H1 (cell line): Measurements from ENCODE around the gene TBC1D7. TPM values are rescaled to one million over a fixed set of nuclear protein-coding genes. Genes with fewer than 3 reads are reported as not detected.
A peak's percentile ranks its signal among the peaks of the same experiment; 100 is the strongest.

ENCODE experiments used
- CTCF ChIA-PET: fragments of 300-600 bp; sonication (Branson Sonifier 250); formaldehyde crosslinking; loops from one replicate; lab custom pipeline; 2021; ENCODE audit not compliant: partially characterized antibody; lab: Charles Lee
- POLR2A ChIA-PET: fragments of 300-600 bp; sonication (Branson Sonifier 250); formaldehyde crosslinking; loops from one replicate; lab custom pipeline; 2021; ENCODE audit warnings: inconsistent platforms; ENCODE audit not compliant: partially characterized antibody; lab: Charles Lee
- DNase-seq, 2 experiments: peaks; one replicate each; pipeline versions ENCODE4 v3.0.0 to v3.0.0-alpha.2; 2010 to 2022; ENCODE audit warnings: low spot score in 2 of 2, low read depth in 1 of 2, mixed read lengths in 1 of 2
- FAIRE-seq: peaks from 2 replicates; lab custom pipeline; 2011; peaks lifted over from hg19 to GRCh38; lab: Jason Lieb, UNC
- H2AFZ ChIP-seq: 2 replicates; pipeline ENCODE4 v1.8.1; 2012; ENCODE audit warnings: low read length, inconsistent platforms
- H2AK5ac ChIP-seq: 2 replicates; pipeline ENCODE4 v1.6.1; 2013; ENCODE audit warnings: low read depth, low read length
- H2BK120ac ChIP-seq: replicated peaks from 2 replicates; pipeline ENCODE3; 2013; ENCODE audit warnings: low read depth, low read length, inconsistent platforms
- H2BK12ac ChIP-seq: 2 replicates; pipeline ENCODE4 v1.6.1; 2013; ENCODE audit warnings: low read depth, low read length
- H2BK15ac ChIP-seq: 2 replicates; pipeline ENCODE4 v1.6.1; 2013; ENCODE audit warnings: low read length
- H2BK20ac ChIP-seq: 2 replicates; pipeline ENCODE4 v1.6.1; 2013; ENCODE audit warnings: low read length
- H2BK5ac ChIP-seq: 2 replicates; pipeline ENCODE4 v1.6.1; 2013; ENCODE audit warnings: low read depth, low read length
- H3K14ac ChIP-seq: 2 replicates; pipeline ENCODE4 v1.6.1; 2013; ENCODE audit warnings: inconsistent platforms; ENCODE audit not compliant: insufficient read length
- H3K18ac ChIP-seq: 2 replicates; pipeline ENCODE4 v1.6.1; 2013; ENCODE audit warnings: low read length; ENCODE audit errors: extremely low read depth
- H3K23ac ChIP-seq: 2 replicates; pipeline ENCODE4 v1.6.1; 2013; ENCODE audit warnings: inconsistent platforms; ENCODE audit not compliant: insufficient read length
- H3K23me2 ChIP-seq: 2 replicates; pipeline ENCODE4 v1.6.1; 2013; ENCODE audit warnings: low read depth, low read length
- H3K27ac ChIP-seq: 2 replicates; pipeline ENCODE4 v1.6.1; 2011; ENCODE audit warnings: low read depth, low read length, inconsistent platforms
- H3K27me3 ChIP-seq, 4 experiments: replicated peaks in 1 of 4; 1 replicate in 1 of 4; 2 replicates in 3 of 4; pipeline versions ENCODE4 v1.6.1 to v1.8.1; 2011 to 2013; ENCODE audit warnings: low read length in 3 of 4, mild to moderate bottlenecking in 3 of 4, inconsistent platforms in 2 of 4, mixed read lengths in 2 of 4, moderate library complexity in 1 of 4; ENCODE audit not compliant: control insufficient read depth in 3 of 4, insufficient read depth in 3 of 4; ENCODE audit errors: extremely low read depth in 1 of 4
- H3K36me3 ChIP-seq, 4 experiments: 2 replicates each; pipeline versions ENCODE4 v1.6.1 to v1.8.1; 2011 to 2013; ENCODE audit warnings: mild to moderate bottlenecking in 4 of 4, low read length in 3 of 4, moderate library complexity in 2 of 4, control low read depth in 1 of 4, inconsistent platforms in 1 of 4; ENCODE audit not compliant: insufficient read depth in 4 of 4, control insufficient read depth in 2 of 4
- H3K4ac ChIP-seq: replicated peaks from 2 replicates; pipeline ENCODE3; 2013; ENCODE audit warnings: low read length, low read depth, mixed read lengths, inconsistent platforms; ENCODE audit not compliant: insufficient read length
- H3K4me1 ChIP-seq, 4 experiments: replicated peaks in 1 of 4; 1 replicate in 1 of 4; 2 replicates in 3 of 4; pipeline versions ENCODE4 v1.6.1 to v1.8.1; 2011 to 2013; ENCODE audit warnings: low read length in 3 of 4, inconsistent platforms in 2 of 4, mixed read lengths in 1 of 4; ENCODE audit not compliant: insufficient read depth in 4 of 4, control insufficient read depth in 3 of 4
- H3K4me2 ChIP-seq, 2 experiments: 2 replicates each; pipeline versions ENCODE4 v1.6.1 to v1.8.1; 2011 to 2013; ENCODE audit warnings: low read depth in 2 of 2, low read length in 2 of 2, control low read depth in 1 of 2, inconsistent platforms in 1 of 2, mild to moderate bottlenecking in 1 of 2; ENCODE audit not compliant: insufficient read depth in 1 of 2
- H3K4me3 ChIP-seq, 4 experiments: fragments of 200-600, 300-600 bp in 1 of 4; sonication (generic), shearing (Covaris generic), sonication (Bioruptor Twin) in 1 of 4; 2 replicates each; pipeline versions ENCODE4 v1.5.1 to v1.8.1; 2011 to 2016; ENCODE audit warnings: low read length in 4 of 4, low read depth in 3 of 4, control low read depth in 2 of 4, inconsistent platforms in 2 of 4, mild to moderate bottlenecking in 2 of 4, mixed read lengths in 1 of 4, moderate library complexity in 1 of 4; ENCODE audit not compliant: insufficient read depth in 2 of 4; ENCODE audit errors: extremely low read depth in 1 of 4
- H3K56ac ChIP-seq: replicated peaks from 2 replicates; pipeline ENCODE3; 2013; ENCODE audit warnings: low read depth, mild to moderate bottlenecking, mixed read lengths, low read length, inconsistent platforms; ENCODE audit not compliant: insufficient read length
- H3K79me1 ChIP-seq: 2 replicates; pipeline ENCODE4 v1.6.1; 2013; ENCODE audit warnings: low read depth, low read length, control low read depth
- H3K79me2 ChIP-seq, 2 experiments: 2 replicates each; pipeline versions ENCODE4 v1.6.1 to v1.8.1; 2012 to 2013; ENCODE audit warnings: low read length in 2 of 2, mild to moderate bottlenecking in 2 of 2, inconsistent platforms in 1 of 2; ENCODE audit not compliant: insufficient read depth in 2 of 2, control insufficient read depth in 1 of 2
- H3K9ac ChIP-seq, 4 experiments: replicated peaks in 1 of 4; 1 replicate in 1 of 4; 2 replicates in 3 of 4; pipeline versions ENCODE4 v1.6.1 to v1.8.1; 2011 to 2013; ENCODE audit warnings: low read depth in 3 of 4, low read length in 3 of 4, control low read depth in 2 of 4, mild to moderate bottlenecking in 2 of 4, moderate library complexity in 2 of 4, inconsistent platforms in 1 of 4; ENCODE audit errors: extremely low read depth in 1 of 4
- H3K9me3 ChIP-seq, 2 experiments: 2 replicates each; pipeline versions ENCODE4 v1.6.1 to v1.8.1; 2012 to 2013; ENCODE audit warnings: mild to moderate bottlenecking in 2 of 2, moderate library complexity in 2 of 2, control low read depth in 1 of 2, inconsistent platforms in 1 of 2, low read depth in 1 of 2, low read length in 1 of 2, mixed read lengths in 1 of 2; ENCODE audit not compliant: insufficient read depth in 2 of 2
- H4K20me1 ChIP-seq, 2 experiments: replicated peaks in 1 of 2; 2 replicates each; pipeline versions ENCODE3 to v1.8.1; 2011 to 2013; ENCODE audit warnings: inconsistent platforms in 2 of 2, low read length in 2 of 2, mild to moderate bottlenecking in 1 of 2; ENCODE audit not compliant: insufficient read depth in 2 of 2, control insufficient read depth in 1 of 2
- H4K5ac ChIP-seq: 2 replicates; pipeline ENCODE4 v1.6.1; 2013; ENCODE audit warnings: low read length, low read depth, mixed read lengths, inconsistent platforms; ENCODE audit not compliant: insufficient read length
- H4K8ac ChIP-seq: 2 replicates; pipeline ENCODE4 v1.8.0; 2013; ENCODE audit warnings: mild to moderate bottlenecking, moderate library complexity, low read length, inconsistent platforms; ENCODE audit not compliant: insufficient read depth; ENCODE audit errors: extremely low read depth
- H4K91ac ChIP-seq: replicated peaks from 2 replicates; pipeline ENCODE3; 2013; ENCODE audit warnings: low read length, mixed read lengths, inconsistent platforms; ENCODE audit not compliant: insufficient read length
- ATF2 ChIP-seq: IDR thresholded peaks from 2 replicates; pipeline ENCODE4 v1.6.1; 2012; ENCODE audit warnings: low read length, inconsistent platforms
- ATF3 ChIP-seq: IDR thresholded peaks from 2 replicates; pipeline ENCODE4 v1.6.1; 2011; ENCODE audit warnings: low read depth, mild to moderate bottlenecking, low read length; ENCODE audit not compliant: insufficient read depth
- HDAC2 ChIP-seq, 2 experiments: fragments of 300-600 bp in 1 of 2; sonication (generic) in 1 of 2; IDR thresholded peaks; 2 replicates each; pipeline ENCODE4 v1.6.1; 2011 to 2012; ENCODE audit warnings: low read depth in 2 of 2, low read length in 2 of 2, mild to moderate bottlenecking in 2 of 2, moderate library complexity in 2 of 2, borderline replicate concordance in 1 of 2, inconsistent platforms in 1 of 2
- HDAC6 ChIP-seq: IDR thresholded peaks from one replicate; pipeline ENCODE4 v1.7.1; 2012; ENCODE audit warnings: low read depth, mild to moderate bottlenecking, inconsistent platforms, low read length, moderate library complexity
- KDM5A ChIP-seq: fragments of 200-600 bp; IDR thresholded peaks from 2 replicates; pipeline ENCODE4 v1.7.1; 2012; ENCODE audit warnings: mild to moderate bottlenecking, low read length, inconsistent platforms, mixed read lengths
- PHF8 ChIP-seq: fragments of 200-600 bp; sonication (generic); conservative IDR thresholded peaks from 2 replicates; pipeline ENCODE4 v1.7.1; 2012; ENCODE audit warnings: low read depth, mild to moderate bottlenecking, inconsistent platforms, low read length, moderate library complexity
- RBBP5 ChIP-seq: IDR thresholded peaks from 2 replicates; pipeline ENCODE4 v1.7.1; 2012; ENCODE audit warnings: low read depth, mild to moderate bottlenecking, inconsistent platforms, low read length, moderate library complexity, borderline replicate concordance
- USF2 ChIP-seq: IDR thresholded peaks from 2 replicates; pipeline ENCODE4 v1.6.1; 2011; ENCODE audit warnings: low read length, improper control_type of control experiment
- YY1 ChIP-seq: IDR thresholded peaks from 2 replicates; pipeline ENCODE4 v1.6.1; 2011; ENCODE audit warnings: low read depth, mild to moderate bottlenecking, low read length
- ZNF274 ChIP-seq: IDR thresholded peaks from 2 replicates; pipeline ENCODE4 v1.7.0; 2012; ENCODE audit warnings: low read length, borderline replicate concordance; ENCODE audit errors: extremely low read depth
- WGBS, 2 experiments: shearing (Covaris generic) in 1 of 2; methylation state at CpG; one replicate each; pipeline versions ENCODE4 v1.1.6 to v1.1.7; 2013 to 2015; ENCODE audit warnings: low lambda C conversion rate in 2 of 2, mixed read lengths in 2 of 2, inconsistent platforms in 1 of 2, low coverage in 1 of 2, missing lambda C conversion rate in 1 of 2; ENCODE audit not compliant: insufficient replicate concordance in 2 of 2, insufficient coverage in 1 of 2, insufficient read length in 1 of 2; ENCODE audit errors: extremely low coverage in 1 of 2, missing lambda C conversion rate in 1 of 2; 5-methylcytosine and 5-hydroxymethylcytosine counted together
- polyA plus RNA-seq, 7 experiments: library from polyadenylated mRNA; depleted of rRNA in 3 of 7; stranded (reverse) in 5 of 7; unstranded in 2 of 7; fragments of >200 nt in 5 of 7; fragments of 200-250 nt in 2 of 7; gene quantifications; 1 replicate in 5 of 7; 2 replicates in 1 of 7; 4 replicates in 1 of 7; pipeline versions ENCODE4 v1.2.1 to v1.2.3, GENCODE V29; 2011 to 2013; ENCODE audit warnings: missing spikeins in 2 of 7, mixed read lengths in 2 of 7
- total RNA-seq: library from RNA; stranded (reverse); fragmentation: NEBNext Ultra II Directional; extraction: Animal tissue kit (Norgen Biotek cat#: 25700); gene quantifications from 2 replicates; pipeline ENCODE4 v1.2.1, GENCODE V29; 2021

Gene TBC1D7
- total and polyA plus RNA-seq, 2 of the 8 experiments (the other 6 are each of a cell fraction or from before 2014, with no cell fraction given) = 46.1 to 55.2 TPM

DNA sequence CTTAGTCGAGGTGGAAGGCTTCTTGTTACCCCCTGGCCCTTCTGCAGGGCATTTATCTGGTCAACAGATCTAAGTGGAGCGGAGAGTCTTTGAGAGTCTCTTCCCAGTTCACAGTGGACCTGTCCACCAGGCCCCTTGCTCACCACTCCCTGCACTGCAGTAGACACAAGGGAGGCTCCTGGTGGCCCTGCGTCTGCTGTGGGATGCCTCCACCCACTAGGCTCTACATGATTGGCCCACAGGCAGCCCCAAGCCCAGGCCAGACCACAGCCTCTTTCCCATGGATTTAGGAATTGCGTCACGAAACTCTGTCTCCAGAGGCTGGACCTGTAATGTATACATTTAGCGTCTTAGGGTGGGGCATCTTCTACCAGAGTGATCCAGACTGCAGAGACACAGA is 28.4 kb downstream of the TBC1D7 start:
- H3K4ac ChIP-seq = no peak overlapping the region
- H2AFZ ChIP-seq = no peak overlapping the region
- H3K79me1 ChIP-seq = 0 out of 2 replicates have a peak, but pooled peaks cover 6% of the 10 kb centered on the region
- POLR2A ChIA-PET = no interaction called here
- H3K14ac ChIP-seq = no peak overlapping the region
- no peak overlapping the region for H2BK15ac ChIP-seq
- H3K56ac ChIP-seq = no peak overlapping the region
- no peak overlapping the region for H4K5ac ChIP-seq
- H2AK5ac ChIP-seq = no peak overlapping the region
- H2BK5ac ChIP-seq = no peak overlapping the region
- CTCF ChIA-PET = no interaction called here
- no peak overlapping the region for H3K4me3 ChIP-seq
- peak in 1 of 2 experiments; percentile 36 for DNase-seq
- no peak overlapping the region for H3K23ac ChIP-seq
- H4K8ac ChIP-seq = no peak overlapping the region
- 84% methylated on average over 6 of the region's 6 CpGs; no CpG with 5 or more reads in 1 of the 2 experiments for WGBS, 2 experiments
- no peak overlapping the region for H3K27ac ChIP-seq
- no peak overlapping the region for H4K91ac ChIP-seq
- no peaks in the 10 kb centered on the region for H3K27me3 ChIP-seq
- no peak overlapping the region for H2BK120ac ChIP-seq
- H2BK12ac ChIP-seq = no peak overlapping the region
- no peak overlapping the region for H2BK20ac ChIP-seq
- peaks cover 13 to 43% (median 39%) of the 10 kb centered on the region in 4 experiments; a peak in 7 of 8 replicates for H3K36me3 ChIP-seq
- no peak overlapping the region for H3K18ac ChIP-seq
- no peaks in the 10 kb centered on the region for H3K4me1 ChIP-seq
- H3K79me2 ChIP-seq = no peaks in the 10 kb centered on the region
- no peak for FAIRE-seq
- H4K20me1 ChIP-seq = peaks cover 10 to 12% of the 10 kb centered on the region in 2 experiments
- H3K23me2 ChIP-seq = no peaks in the 10 kb centered on the region
- H3K9ac ChIP-seq = no peak overlapping the region
- H3K9me3 ChIP-seq = no peaks in the 10 kb centered on the region
- H3K4me2 ChIP-seq = no peak overlapping the region
- no peak for TF ChIP-seq HDAC2 (IDR thresholded peaks at IDR 0.05; ENCODE audit: borderline replicate concordance in 1 of 2, low read depth in 2 of 2, low read length in 2 of 2)
- TF ChIP-seq RBBP5 = no peak
- no peak for TF ChIP-seq ATF2
- TF ChIP-seq USF2 = no peak
- no peak for TF ChIP-seq ZNF274
- TF ChIP-seq ATF3 = no peak
- TF ChIP-seq HDAC6 = no peak
- TF ChIP-seq YY1 = no peak
- no peak for TF ChIP-seq PHF8
- TF ChIP-seq KDM5A = no peak
